ENCODE measurements around the gene F3.
"Not testable (repeated sequence)": the region's sequence is repeated elsewhere in the genome, so short reads cannot be mapped to it uniquely, and the experiment has no call there.

Gene F3

DNA sequence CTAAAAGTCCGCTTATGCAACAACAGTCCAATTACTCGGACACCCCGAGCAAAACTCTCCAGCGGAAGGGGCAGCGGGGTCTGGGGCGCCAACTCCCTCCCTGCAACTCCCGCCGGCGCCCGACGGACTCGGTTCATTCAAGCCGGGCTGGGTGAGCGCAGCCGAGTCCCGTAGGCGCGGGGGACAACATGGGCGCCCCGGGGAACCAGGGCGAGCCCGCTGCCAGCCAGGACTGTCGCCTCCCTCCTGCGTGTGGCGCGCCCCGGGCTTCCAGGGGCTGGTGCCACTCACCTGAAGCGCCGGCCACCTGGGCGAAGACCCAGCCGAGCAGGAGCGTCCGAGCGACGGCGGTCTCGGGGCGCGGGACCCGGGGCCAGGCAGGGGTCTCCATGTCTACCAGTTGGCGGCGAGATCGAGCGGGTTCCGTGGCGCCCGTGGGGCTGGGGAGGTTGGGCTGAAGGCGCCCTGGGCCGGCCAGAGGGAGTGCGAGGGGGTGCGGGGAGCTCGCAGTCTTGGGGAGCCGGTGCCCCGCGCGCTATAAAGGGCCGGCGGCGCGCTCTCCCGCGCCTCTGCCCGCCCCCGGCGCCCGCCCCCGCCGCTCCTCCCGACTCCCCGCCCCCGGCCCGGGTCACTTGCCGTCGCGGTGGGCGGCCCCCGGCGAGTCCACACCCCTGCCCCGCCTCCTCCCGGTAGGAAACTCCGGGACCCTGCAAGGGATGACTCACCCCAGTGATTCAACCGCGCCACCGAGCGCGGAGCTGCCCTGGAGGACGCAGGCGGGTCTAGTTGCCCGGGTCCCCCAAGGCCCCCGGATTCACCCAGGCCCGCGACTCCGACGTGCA is at the start of gene F3:
Gene F3, minus strand, starts transcription at position 514 of the 842 bp plus-strand sequence. Its CDS starts 123 bp downstream, at position 391.
- peak within 1 kb of the TSS; percentile 74 for H3K27ac ChIP-seq (ENCODE audit: low read depth, low read length)
- H3K9ac ChIP-seq (ENCODE audit: low read depth, low read length) = peak within 1 kb of the TSS; percentile 68
- peaks cover 17% of the 10 kb centered on the region for H3K4me1 ChIP-seq (ENCODE audit: control insufficient read depth, insufficient read depth, low read length)
- peak within 1 kb of the TSS; percentile 69 for H3K4me3 ChIP-seq (ENCODE audit: low read depth, low read length)
- H3K27me3 ChIP-seq (ENCODE audit: control insufficient read depth, insufficient read depth, low read length) = peaks cover 45% of the 10 kb centered on the region
- H3K36me3 ChIP-seq (ENCODE audit: control insufficient read depth, insufficient read depth, low read length) = peaks cover 13% of the 10 kb centered on the region; the same call in 1 of the 2 replicates
- H3K9me3 ChIP-seq (ENCODE audit: control insufficient read depth, insufficient read depth, low read length) = no peaks in the 10 kb centered on the region

DNA sequence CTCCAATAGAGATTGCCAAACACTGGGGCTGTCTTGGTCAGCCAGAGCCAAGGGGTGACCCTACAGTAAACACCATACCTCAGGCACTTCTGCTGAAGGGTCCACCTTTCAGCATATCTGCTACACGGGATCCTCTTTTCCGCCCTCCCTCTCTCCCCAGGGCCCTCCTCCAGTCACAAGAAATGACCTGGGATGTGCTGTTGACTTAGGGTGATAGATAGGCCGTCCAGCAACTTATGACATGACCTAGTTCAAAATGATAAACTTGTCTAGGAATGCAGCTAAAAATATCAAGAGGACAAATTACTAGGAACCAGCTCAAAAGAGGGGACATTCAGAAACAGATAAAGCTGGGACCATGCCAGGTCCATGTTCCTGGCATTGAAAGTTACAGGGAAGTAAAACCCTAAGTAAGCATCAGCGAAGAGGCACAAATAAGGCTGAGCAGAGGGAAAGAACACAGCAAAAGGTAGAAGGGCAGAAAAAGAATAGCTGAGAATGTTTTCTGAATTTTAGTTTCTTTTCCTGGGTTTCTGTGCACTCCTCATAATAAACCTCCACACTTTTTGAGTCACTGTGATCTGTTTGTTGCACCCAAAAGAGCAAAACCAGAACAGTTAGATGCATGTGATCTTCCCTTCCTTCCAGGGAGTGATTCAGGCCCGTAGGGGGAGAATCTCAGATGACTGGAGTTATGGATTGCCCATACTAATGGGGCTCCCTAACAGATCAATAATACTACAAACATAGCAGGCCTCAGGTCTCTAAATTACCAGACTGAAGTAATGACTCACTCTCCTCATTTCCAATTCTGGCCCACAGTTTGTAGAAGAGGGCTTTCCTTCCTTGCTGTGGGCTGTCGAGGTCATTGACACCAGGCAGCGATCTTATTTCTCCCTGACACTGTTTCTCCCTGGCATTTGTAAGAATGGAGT is 48.9 kb upstream of the F3 start:
- Histone ChIP-seq H3K9ac (ENCODE audit: low read depth, low read length) (no peak overlapping the region), H3K4me1 (ENCODE audit: control insufficient read depth, insufficient read depth, low read length) (no peaks in the 10 kb centered on the region), H3K27ac (ENCODE audit: low read depth, low read length) (no peak overlapping the region), H3K4me3 (ENCODE audit: low read depth, low read length) (no peak overlapping the region), H3K36me3 (ENCODE audit: control insufficient read depth, insufficient read depth, low read length) (no peaks in the 10 kb centered on the region), H3K9me3 (ENCODE audit: control insufficient read depth, insufficient read depth, low read length) (no peaks in the 10 kb centered on the region), H3K27me3 (ENCODE audit: control insufficient read depth, insufficient read depth, low read length) (no peaks in the 10 kb centered on the region)

DNA sequence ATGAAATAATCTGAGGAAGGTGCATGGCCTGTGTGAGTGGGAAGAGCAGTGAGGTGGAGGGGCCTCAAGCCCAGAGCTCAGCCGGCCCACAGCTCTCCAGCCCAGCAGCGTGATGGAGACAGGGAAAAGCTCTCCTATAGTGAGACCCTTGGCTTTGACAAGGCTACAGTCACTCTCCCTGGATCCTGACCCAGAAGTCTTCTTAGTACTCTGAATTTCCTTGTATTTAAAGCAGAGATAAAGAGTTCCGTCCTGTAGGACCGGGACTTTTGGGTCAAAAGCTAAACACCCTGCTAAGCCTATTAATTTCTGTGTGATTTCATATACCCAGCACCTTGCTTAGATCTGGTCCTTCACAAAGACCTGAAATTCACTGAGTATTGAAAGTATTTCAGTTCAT is 48.2 kb upstream of the F3 start:
- Histone ChIP-seq H3K27me3 (ENCODE audit: control insufficient read depth, insufficient read depth, low read length) (no peaks in the 10 kb centered on the region), H3K36me3 (ENCODE audit: control insufficient read depth, insufficient read depth, low read length) (no peaks in the 10 kb centered on the region)

DNA sequence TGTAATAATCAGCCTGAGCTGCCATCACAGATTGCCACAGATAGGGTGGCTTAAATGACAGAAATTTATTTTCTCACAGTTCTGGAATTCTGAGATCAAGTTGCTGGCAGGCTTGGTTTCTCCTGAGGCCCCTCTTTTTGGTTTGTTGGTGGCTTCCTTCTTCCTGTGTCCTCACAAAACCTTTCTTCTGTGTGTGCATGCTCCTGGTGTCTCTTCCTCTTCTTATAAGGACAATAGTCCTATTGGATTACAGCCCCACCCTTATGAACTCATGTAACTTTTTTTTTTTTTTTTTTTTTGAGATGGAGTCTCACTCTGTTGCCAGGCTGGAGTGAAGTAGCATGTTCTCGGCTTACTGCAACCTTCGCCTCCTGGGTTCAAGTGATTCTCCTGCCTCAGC is 41.0 kb upstream of the F3 start:
- H3K27ac ChIP-seq (ENCODE audit: low read depth, low read length) = no peak overlapping the region

More for the DNA sequence above, 48.2 kb upstream of the F3 start:
- Histone ChIP-seq H3K4me1 (ENCODE audit: control insufficient read depth, insufficient read depth, low read length) (no peaks in the 10 kb centered on the region), H3K27ac (ENCODE audit: low read depth, low read length) (no peak overlapping the region), H3K4me3 (ENCODE audit: low read depth, low read length) (no peak overlapping the region), H3K9me3 (ENCODE audit: control insufficient read depth, insufficient read depth, low read length) (no peaks in the 10 kb centered on the region), H3K9ac (ENCODE audit: low read depth, low read length) (no peak overlapping the region)

DNA sequence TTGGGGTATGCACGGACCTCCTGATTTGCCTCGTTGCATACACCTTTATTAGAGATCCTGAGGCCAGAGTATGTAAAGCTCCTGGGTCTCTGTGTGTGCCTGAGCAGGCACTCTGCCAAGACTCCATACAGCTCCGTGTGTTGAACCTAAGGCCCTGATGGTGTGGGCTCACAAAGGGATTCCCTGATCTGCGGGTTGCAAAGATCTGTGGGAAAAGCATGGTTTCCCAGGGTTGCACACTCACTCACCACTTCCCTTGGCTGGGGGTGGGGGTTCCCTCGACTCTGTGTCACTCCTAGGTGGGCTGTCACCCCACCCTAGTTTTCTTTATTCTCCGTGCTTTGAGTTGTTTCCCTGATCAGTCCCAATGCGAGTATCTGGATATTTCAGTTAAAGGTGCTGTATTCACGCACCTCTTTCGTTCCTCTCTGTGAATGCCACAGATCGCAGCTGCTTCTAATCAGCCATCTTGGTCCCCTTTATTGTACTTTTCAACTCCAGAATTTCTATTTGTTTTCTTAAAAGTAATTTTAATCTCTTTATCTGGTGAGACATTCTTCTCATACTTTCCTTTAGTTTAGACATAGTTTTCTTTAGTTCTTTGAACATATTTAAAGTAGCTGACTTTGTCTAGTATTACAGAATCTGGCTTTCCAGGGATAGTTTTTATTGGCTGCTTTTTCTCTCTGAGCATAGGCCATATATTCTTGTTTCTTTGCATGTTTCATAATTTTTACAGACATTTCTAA is 39.0 kb upstream of the F3 start:
- no peak overlapping the region for H3K4me3 ChIP-seq (ENCODE audit: low read depth, low read length)
- H3K9me3 ChIP-seq (ENCODE audit: control insufficient read depth, insufficient read depth, low read length) = peaks cover 9% of the 10 kb centered on the region
- H3K27me3 ChIP-seq (ENCODE audit: control insufficient read depth, insufficient read depth, low read length) = no peaks in the 10 kb centered on the region
- H3K4me1 ChIP-seq (ENCODE audit: control insufficient read depth, insufficient read depth, low read length) = no peaks in the 10 kb centered on the region; the same call in 1 of the 2 replicates
- H3K36me3 ChIP-seq (ENCODE audit: control insufficient read depth, insufficient read depth, low read length) = no peaks in the 10 kb centered on the region
- no peak overlapping the region for H3K9ac ChIP-seq (ENCODE audit: low read depth, low read length)
- H3K27ac ChIP-seq (ENCODE audit: low read depth, low read length) = peak overlapping the region; percentile 11

More for the DNA sequence above, 41.0 kb upstream of the F3 start:
- Histone ChIP-seq H3K4me3 (ENCODE audit: low read depth, low read length) (no peak overlapping the region), H3K36me3 (ENCODE audit: control insufficient read depth, insufficient read depth, low read length) (no peaks in the 10 kb centered on the region), H3K9me3 (ENCODE audit: control insufficient read depth, insufficient read depth, low read length) (peaks cover 5% of the 10 kb centered on the region), H3K9ac (ENCODE audit: low read depth, low read length) (no peak overlapping the region), H3K4me1 (ENCODE audit: control insufficient read depth, insufficient read depth, low read length) (no peaks in the 10 kb centered on the region; the same call in 1 of the 2 replicates), H3K27me3 (ENCODE audit: control insufficient read depth, insufficient read depth, low read length) (no peaks in the 10 kb centered on the region)

DNA sequence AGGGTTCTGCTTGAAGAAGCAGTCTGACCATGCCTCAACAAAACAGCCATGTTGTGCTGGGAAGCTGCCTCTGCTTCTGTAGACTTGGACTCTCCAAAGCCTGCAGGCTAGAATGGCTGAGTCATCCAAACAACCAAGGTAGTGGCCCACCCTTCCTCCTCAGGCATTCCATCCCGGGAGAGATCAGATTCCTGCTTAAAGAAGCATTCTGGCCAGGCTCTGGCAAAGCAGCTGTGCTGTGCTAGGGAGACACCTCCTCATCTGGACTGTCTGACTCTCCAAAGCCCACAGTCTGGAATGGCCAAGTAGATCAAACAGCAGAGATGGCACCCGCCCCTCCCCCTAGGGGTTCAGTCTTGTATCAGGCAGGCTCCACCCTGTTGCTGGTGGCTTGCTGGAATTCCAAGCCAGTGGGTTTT is 38.3 kb upstream of the F3 start:
- no peak overlapping the region for H3K4me3 ChIP-seq (ENCODE audit: low read depth, low read length)
- peaks cover 9% of the 10 kb centered on the region for H3K9me3 ChIP-seq (ENCODE audit: control insufficient read depth, insufficient read depth, low read length)
- H3K27me3 ChIP-seq (ENCODE audit: control insufficient read depth, insufficient read depth, low read length) = no peaks in the 10 kb centered on the region
- H3K4me1 ChIP-seq (ENCODE audit: control insufficient read depth, insufficient read depth, low read length) = no peaks in the 10 kb centered on the region; the same call in 1 of the 2 replicates
- no peak overlapping the region for H3K9ac ChIP-seq (ENCODE audit: low read depth, low read length)
- no peaks in the 10 kb centered on the region for H3K36me3 ChIP-seq (ENCODE audit: control insufficient read depth, insufficient read depth, low read length)
- peak overlapping the region; percentile 50 for H3K27ac ChIP-seq (ENCODE audit: low read depth, low read length)

DNA sequence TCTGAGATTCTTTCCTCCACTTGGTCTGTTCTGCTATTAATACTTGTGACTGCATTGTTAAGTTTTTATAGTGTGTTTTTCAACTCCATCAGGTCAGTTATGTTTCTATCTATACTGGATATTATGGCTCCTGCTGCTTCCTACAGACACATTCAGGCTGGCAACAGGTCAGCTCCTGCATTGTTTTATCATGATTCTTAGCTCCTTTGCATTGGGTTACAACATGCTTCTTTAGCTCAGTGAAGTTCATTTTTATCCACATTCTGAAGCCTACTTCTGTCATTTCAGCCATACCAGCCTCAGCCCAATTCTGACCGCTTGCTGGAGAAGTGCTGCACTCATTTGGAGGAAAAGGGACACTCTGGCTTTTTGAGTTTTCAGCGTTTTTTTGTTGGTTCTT is 37.3 kb upstream of the F3 start:
- Histone ChIP-seq H3K9me3 (ENCODE audit: control insufficient read depth, insufficient read depth, low read length) (peaks cover 9% of the 10 kb centered on the region), H3K27me3 (ENCODE audit: control insufficient read depth, insufficient read depth, low read length) (no peaks in the 10 kb centered on the region), H3K4me3 (ENCODE audit: low read depth, low read length) (no peak overlapping the region), H3K36me3 (ENCODE audit: control insufficient read depth, insufficient read depth, low read length) (no peaks in the 10 kb centered on the region), H3K4me1 (ENCODE audit: control insufficient read depth, insufficient read depth, low read length) (no peaks in the 10 kb centered on the region; the same call in 1 of the 2 replicates), H3K9ac (ENCODE audit: low read depth, low read length) (no peak overlapping the region), H3K27ac (ENCODE audit: low read depth, low read length) (no peak overlapping the region)

DNA sequence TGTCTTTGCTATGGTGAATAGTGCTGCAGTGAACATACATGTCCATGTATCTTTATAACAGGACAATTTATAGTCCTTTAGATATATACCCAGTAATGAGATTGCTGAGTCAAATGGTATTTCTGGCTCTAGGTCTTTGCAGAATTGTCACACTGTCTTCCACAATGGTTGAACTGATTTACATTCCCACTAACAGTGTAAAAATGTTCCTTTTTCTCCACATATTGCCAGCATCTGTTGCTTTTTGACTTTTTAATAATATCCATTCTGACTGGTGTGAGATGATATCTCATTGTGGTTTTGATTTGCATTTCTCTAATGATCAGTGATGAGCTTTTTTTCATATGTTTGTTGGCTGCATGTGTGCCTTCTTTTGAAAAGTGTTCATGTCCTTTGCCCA is 32.4 kb upstream of the F3 start:
- not testable (repeated sequence) for H3K27me3 ChIP-seq (ENCODE audit: control insufficient read depth, insufficient read depth, low read length); H3K27ac ChIP-seq (ENCODE audit: low read depth, low read length); H3K9ac ChIP-seq (ENCODE audit: low read depth, low read length); H3K4me1 ChIP-seq (ENCODE audit: control insufficient read depth, insufficient read depth, low read length); H3K4me3 ChIP-seq (ENCODE audit: low read depth, low read length); H3K36me3 ChIP-seq (ENCODE audit: control insufficient read depth, insufficient read depth, low read length)
- peaks cover 16% of the 10 kb centered on the region for H3K9me3 ChIP-seq (ENCODE audit: control insufficient read depth, insufficient read depth, low read length)

DNA sequence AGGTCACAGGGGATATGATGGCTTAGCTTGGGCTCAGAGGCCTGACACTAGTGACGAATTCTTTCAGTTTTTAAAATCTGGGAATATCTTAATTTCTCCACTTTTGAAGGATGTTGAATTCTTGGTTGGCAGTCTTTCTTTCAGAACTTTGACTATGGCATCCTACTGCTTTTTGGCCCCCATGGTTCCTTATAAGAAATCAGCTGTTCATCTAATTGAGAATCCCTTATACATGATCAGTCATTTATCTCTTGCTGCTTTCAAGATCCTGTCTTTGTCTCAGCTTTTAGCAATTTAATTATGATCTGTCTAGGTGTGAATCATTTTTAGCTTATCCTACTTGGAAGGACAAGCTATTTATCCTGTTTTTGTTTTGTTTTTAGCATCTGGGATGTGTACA is 31.2 kb upstream of the F3 start:
- H3K9me3 ChIP-seq (ENCODE audit: control insufficient read depth, insufficient read depth, low read length) = peaks cover 13% of the 10 kb centered on the region
- H3K9ac ChIP-seq (ENCODE audit: low read depth, low read length) = no peak overlapping the region
- no peak overlapping the region for H3K4me3 ChIP-seq (ENCODE audit: low read depth, low read length)
- H3K27me3 ChIP-seq (ENCODE audit: control insufficient read depth, insufficient read depth, low read length) = no peaks in the 10 kb centered on the region
- H3K36me3 ChIP-seq (ENCODE audit: control insufficient read depth, insufficient read depth, low read length) = no peaks in the 10 kb centered on the region
- H3K27ac ChIP-seq (ENCODE audit: low read depth, low read length) = no peak overlapping the region
- H3K4me1 ChIP-seq (ENCODE audit: control insufficient read depth, insufficient read depth, low read length) = no peaks in the 10 kb centered on the region

DNA sequence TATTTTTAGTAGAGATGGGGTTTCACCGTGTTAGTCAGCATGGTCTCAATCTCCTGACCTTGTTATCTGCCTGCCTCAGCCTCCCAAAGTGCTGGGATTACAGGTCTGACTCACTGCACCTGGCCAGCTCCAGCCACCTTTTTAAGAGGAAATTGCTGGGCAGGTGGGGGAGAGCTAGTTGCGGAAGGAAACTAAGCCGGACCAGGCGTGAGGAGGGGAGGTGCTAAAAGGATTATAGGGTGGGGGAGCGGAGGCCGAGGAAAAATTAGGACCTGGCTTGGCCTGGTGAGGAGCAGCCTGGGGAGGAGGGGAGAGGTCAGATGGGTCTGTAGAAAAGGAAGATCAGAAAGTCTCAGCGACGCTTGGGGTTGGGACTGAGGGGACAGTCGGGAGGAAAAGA is 29.4 kb upstream of the F3 start:
- H3K27me3 ChIP-seq (ENCODE audit: control insufficient read depth, insufficient read depth, low read length); H3K4me3 ChIP-seq (ENCODE audit: low read depth, low read length); H3K36me3 ChIP-seq (ENCODE audit: control insufficient read depth, insufficient read depth, low read length); H3K4me1 ChIP-seq (ENCODE audit: control insufficient read depth, insufficient read depth, low read length); H3K9me3 ChIP-seq (ENCODE audit: control insufficient read depth, insufficient read depth, low read length); H3K9ac ChIP-seq (ENCODE audit: low read depth, low read length); H3K27ac ChIP-seq (ENCODE audit: low read depth, low read length): not testable (repeated sequence)
